Fibroblast of villous mesenchyme (primary cell): ENCODE results near the gene ZNF529. TPM values are rescaled to one million over a fixed set of nuclear protein-coding genes. Genes with fewer than 3 reads are reported as not detected.
"Not testable (repeated sequence)": the region's sequence is repeated elsewhere in the genome, so short reads cannot be mapped to it uniquely, and the experiment has no call there.

Experiments
- DNase-seq: peaks from one replicate; pipeline ENCODE4 v3.0.0-alpha.2; 2010; ENCODE audit warnings: low read depth
- H3K4me3 ChIP-seq: 2 replicates; pipeline ENCODE4 v1.5.1; 2011; ENCODE audit warnings: low read depth, mild to moderate bottlenecking, low read length
- CTCF ChIP-seq: IDR thresholded peaks from 2 replicates; pipeline ENCODE4 v1.5.1; 2012; ENCODE audit warnings: low read depth, mild to moderate bottlenecking, low read length; ENCODE audit not compliant: insufficient read depth
- total RNA-seq: library from RNA; depleted of rRNA; stranded (reverse); fragments of >200 nt; gene quantifications from 2 replicates; pipeline ENCODE4 v1.2.3, GENCODE V29; 2012

Gene ZNF529
- total RNA-seq = 7.7 and 14.2 TPM in 2 replicates

DNA sequence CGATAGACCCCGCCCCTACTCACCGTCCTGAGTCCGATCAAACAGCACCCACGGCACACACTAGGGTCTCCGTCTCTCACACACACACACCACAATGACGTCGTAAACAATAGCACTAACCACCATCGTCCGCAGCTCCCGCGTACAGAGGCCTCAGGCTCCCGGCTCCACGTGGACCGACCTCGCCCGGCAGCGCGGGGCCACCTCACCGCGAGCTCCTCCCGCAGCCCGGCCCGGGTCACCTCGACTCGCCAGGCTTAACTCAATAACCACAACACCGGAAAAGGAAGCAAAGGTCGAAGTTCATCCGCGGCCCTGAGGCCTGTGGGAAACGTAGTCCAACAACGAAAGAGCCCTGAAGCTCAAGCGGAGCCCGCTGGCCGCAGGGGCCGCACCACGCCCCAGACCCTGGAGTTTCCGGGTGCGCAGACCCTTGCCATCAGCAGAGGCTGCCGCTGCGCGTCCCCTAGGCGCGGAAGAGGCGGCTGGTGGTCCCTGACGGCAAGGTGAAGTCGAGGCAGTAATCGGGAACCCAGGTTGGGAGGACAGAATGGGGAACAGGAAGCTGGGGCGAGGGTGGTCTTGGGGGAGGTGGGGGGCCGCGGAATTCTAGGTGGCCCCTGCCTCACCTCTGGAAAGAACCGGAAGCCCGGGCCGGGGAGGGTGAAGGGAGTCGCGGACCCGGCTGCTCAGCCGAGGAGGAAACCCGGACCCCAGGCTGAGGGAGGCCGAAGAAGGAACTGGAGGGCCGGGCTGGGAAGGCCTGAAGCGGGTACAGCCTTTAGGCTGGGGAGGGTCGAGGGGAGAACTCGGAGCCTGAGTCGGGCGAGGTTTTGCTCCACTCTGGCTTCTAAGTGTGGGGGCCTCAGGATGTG lies at the start of gene ZNF529:
TSS of gene ZNF529 (minus strand) at position 273 of the 875 bp plus-strand sequence. CDS start 946 bp downstream, outside the sequence.
- TF ChIP-seq CTCF = no peak

DNA sequence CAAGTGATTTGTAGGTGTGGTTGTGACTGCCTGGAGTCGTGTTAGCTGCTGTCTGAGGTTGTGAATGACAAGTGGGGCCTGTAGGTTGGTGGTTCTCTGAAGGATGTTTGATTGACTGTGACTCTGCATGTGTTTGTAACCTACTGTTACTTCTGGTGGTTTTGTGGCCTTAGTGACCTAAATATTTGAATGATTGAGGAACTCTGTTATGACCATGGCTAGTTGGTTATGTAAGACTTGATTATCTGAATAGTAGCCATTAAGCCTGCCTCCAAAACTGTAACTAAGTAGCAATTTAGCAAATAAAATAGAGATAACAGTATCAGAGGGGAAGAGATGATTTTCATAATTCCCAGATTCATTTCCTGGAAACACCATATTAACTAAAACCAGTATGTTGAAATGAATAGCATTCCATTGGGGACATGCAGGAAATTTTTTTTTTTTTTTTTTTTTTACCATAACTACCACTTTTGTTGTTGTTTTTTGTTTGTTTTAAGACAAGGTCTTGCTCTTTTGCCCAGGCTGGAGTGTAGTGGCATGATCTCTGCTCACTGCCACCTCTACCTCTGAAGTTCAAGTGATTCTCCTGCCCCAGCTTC lies 32.9 kb upstream of the ZNF529 start:
- TF ChIP-seq CTCF = no peak
- no peak for DNase-seq
- peak overlapping the region; percentile 91 for H3K4me3 ChIP-seq

More for the DNA sequence above, at the start of gene ZNF529:
- peak; percentile 94 for DNase-seq
- H3K4me3 ChIP-seq = peak within 1 kb of the TSS; percentile 77

- no peak for TF ChIP-seq CTCF
- H3K4me3 ChIP-seq = peak within 1 kb of the TSS; percentile 91
Observed at GRCh38 chr19:36605101-36605876, 32.2 kb upstream of the ZNF529 start, which contains the start of gene ZNF382. Gene ZNF382, plus strand, starts transcription at chr19:36605313. Its CDS starts 4,602 bp downstream, at chr19:36609915.

GRCh38 chr19:36604656-36605100 lies 31.6 kb upstream of the ZNF529 start:
- peak overlapping the region; percentile 91 for H3K4me3 ChIP-seq
- DNase-seq = peak; percentile 21
- TF ChIP-seq CTCF = no peak

More at GRCh38 chr19:36605101-36605876, 32.2 kb upstream of the ZNF529 start, which contains the start of gene ZNF382:
- DNase-seq = peak; percentile 65

DNA sequence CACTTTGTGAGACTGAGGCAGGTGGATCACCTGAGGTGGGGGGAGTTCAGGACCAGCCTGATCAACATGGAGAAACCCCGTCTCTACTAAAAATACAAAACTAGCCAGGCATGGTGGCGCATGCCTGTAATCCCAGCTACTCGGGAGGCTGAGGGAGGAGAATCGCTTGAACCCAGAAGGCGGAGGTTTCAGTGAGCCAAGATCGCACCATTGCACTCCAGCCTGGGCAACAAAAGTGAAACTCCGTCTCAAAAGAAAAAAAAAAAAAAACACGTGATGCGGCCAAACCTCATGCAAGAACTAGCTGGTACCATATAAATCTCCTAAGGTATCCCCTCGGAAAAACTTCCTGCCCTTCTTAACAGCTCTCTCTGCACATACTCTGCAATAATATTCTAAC lies 29.6 kb upstream of the ZNF529 start:
- not testable (repeated sequence) for H3K4me3 ChIP-seq, DNase-seq

GRCh38 chr19:36579255-36579654 lies 6.2 kb upstream of the ZNF529 start:
- H3K4me3 ChIP-seq = no peak overlapping the region
- TF ChIP-seq CTCF = no peak
- no peak for DNase-seq
